ENCODE measurements around the gene STRADB.
"Not testable (repeated sequence)": the region's sequence is repeated elsewhere in the genome, so short reads cannot be mapped to it uniquely, and the experiment has no call there.

Gene STRADB

DNA sequence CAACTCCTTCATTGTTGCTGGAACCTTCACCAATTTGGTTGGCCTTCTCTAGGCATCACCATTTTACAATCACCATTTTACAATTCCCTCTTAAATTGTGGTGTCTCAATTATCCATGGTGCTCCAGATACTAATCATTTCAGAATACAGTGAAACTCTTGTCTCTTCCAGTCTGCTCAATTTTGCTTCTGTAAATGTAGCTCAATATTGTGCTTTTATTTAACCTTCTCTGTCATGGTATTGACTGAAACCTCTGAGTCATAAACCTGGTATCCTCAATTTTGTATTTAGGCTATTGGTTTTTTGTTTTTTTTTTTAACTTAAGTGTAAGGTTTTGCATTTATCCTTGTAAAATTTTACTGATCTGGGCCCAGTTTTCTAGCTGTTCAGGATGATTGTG is 16.1 kb downstream of the STRADB start:
- no peak for DNase-seq (ENCODE audit: low read depth)

DNA sequence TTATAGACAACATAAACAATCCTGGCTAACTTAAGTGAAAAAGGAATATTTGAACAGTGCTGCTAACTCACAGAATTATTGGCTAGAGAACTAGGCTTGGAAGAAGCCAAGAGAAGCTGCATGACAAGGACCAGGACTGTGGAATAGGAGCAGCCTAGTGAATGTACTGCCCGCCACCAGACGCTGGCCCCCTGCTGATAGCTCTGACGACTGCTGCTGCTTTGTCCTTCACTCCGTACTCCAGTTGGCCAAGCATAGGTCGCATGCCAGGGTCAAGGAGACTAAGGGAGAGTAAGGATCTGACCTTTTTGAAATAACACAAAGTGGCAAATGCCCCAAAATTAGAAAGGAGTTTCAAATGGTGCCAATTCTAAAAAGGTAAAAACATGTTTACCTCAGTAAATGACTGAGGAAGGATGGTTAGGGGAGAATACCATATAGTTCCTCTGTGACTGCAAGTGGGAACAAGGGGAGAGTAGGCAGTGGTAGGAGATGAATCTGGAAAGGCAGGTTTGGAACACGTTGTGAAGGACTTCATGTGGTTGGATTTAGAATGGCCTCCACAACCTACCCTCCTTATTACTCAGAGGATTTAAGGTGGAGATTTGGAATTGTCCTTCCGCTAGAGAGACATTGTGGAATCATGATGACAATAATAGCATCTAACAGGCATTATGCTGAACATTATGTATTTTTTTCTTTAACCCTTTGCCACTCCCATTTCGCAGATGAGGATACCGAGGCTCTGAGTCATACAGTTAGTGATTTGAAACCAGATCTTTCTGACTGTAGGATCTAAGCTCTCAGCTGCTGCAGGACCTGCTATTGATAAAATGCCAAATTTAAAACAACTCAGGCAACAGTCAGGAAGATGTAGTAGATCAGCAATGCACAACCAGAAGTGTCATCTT is 19.5 kb downstream of the STRADB start:
- peak; percentile 40 for DNase-seq (ENCODE audit: low read depth)

DNA sequence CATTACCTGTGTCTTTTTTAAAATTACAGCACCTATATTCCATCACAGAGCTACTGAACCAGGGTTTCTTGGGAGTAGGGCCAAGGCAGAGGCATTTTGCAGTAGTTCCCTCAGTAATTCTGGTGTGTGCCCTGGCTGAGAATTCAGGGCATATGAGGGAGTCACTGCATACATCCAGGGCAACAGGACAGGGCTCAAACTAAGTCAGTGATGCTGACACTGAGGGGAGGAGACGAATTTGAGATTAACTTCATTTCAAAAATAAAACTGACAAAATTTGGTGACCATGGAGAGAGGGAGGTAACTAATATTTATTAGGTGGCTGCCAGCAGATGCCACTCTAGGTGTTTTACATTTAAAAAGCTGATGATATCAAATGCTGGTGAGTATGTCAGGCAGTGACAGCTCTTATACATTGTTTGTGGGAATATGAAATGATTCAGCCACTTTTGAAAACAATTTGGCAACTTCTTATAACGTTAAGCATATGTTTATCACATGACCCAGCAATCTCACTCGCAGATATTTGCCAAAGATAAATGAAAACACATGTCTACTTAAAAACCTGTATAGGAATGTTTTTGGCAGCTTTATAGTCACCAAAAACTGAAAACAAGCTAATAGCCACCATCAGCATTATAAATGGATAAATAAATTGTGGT is 20.3 kb downstream of the STRADB start:
- peak; percentile 72 for DNase-seq (ENCODE audit: low read depth)

DNA sequence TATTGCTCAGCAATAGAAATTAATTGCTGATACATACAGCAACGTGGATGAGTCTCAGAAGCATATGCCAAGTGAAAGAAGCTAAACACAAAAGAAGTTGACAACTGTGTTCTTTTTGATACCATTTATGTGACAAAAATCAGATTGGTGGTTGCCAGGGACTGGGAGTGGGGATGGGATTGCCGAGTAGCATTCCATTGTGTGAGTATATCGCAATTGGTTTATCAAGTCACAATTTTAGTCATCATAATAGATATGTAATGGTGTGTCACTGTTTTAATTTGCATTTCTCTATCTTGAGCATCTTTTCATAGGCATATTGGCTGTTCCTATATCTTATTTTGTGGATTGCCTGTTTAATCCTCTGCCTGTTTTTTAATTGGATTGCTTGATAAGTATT is 20.9 kb downstream of the STRADB start:
- no peak for DNase-seq (ENCODE audit: low read depth)

DNA sequence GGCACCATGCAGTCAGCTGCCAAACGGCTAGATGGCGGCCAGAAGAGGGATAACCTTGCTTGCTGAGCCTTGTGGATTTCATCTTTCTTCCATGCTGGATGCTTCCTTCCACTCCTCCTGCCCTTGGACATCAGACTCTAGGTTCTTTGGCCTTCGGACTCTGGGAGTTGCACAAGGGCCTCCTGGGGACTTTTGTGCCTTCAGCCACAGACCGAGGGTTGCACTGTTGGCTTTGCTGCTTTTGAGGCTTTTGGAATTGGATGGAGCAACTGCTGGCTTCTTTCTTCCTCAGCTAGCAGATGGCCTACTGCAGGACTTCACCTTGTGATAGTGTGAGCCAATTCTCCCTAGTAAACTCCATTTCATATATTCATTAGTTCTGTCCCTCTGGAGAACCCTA is 31.0 kb downstream of the STRADB start:
- DNase-seq (ENCODE audit: low read depth), result no peak

DNA sequence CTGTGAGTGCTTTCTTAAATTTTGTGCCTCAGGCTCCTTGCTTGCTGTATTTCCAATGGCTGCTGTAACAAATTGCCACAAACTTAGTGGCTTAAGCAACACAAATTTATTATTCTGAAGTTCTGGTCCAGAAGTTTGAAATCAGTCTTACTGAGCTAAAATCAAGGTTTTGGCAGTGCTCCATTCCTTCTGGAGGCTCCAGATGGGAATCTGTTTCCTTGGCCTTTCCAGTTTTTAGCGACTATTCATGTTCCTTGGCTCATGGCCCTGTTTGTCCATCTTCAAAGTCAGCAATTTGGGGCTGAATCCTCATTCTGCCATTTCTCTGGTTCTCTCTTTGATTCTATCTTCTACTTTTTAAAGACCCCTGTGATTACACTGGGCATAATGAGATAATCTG is 31.8 kb downstream of the STRADB start:
- no peak for DNase-seq (ENCODE audit: low read depth)

DNA sequence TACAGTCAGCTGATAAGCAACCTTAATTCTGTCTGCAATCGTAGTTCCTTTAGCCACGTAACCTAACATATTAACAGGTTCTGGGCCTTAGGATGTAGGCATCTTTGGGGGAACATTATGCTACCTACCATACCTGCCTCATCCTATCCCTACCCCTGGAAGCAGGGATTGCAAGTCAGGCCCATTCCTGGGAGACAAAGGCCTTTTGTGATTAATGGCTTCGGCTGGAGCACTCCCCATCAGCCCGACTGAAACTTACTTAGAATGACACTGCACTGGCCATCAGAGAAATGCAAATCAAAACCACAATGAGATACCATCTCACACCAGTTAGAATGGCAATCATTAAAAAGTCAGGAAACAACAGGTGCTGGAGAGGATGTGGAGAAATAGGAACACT is 32.2 kb downstream of the STRADB start:
- not testable (repeated sequence) for DNase-seq (ENCODE audit: low read depth)

DNA sequence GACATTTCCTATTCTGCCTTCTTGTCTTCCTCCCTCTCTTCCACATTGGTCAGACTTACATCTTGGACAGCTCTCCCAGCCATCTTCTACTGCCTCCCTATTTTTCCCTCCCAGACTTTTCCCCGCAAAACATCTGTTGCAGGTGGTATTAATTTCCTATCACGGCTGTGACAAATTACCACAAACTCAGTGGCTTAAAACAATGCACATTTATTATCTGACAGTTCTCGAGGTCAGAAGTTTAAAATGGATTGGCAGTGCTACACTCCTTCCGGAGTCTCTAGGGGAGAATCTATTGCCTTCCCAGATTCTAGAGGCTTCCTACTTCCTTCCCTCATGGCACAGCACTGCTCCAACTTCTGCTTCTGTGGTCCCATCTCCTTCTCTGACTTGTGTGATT is 33.3 kb downstream of the STRADB start:
- no peak for DNase-seq (ENCODE audit: low read depth)

DNA sequence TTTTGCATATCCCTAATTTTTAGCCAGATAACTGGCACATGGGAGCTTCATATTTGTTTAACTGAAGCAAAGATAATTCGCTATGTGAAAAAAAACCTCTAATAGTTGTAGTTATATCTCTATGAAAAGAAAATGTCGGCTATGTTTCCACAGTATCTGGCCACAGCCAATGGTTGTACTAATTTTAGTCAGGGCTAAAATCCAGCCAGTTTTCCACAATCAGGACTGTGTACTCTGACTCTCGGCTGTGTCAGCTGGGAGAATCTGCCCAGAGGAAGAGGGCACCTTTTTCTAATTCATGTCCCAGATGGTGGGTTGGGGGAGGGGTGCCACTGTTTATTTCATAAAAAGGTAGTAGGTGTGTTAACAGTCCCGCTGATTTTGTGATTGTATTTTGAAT is 38.8 kb downstream of the STRADB start:
- DNase-seq (ENCODE audit: low read depth), result no peak

DNA sequence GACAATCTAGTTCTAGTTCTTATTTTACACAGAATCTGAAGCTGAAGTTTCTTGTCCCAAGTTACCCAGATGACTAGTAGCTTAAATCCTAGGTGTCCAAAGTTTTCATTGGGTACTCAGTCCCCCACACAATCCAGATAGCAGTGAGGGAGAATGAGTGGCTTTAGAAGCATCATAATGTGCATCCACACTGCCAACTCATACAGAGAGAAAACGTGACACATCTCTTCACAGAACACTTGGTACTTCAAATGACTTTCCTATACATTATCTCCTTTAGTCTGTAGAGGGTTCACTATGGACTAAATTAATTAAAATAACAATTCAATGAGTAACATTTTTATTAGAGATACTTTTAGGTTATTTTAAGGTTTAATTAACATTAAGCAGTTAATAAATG is 45.2 kb downstream of the STRADB start:
- no peak for DNase-seq (ENCODE audit: low read depth)

DNA sequence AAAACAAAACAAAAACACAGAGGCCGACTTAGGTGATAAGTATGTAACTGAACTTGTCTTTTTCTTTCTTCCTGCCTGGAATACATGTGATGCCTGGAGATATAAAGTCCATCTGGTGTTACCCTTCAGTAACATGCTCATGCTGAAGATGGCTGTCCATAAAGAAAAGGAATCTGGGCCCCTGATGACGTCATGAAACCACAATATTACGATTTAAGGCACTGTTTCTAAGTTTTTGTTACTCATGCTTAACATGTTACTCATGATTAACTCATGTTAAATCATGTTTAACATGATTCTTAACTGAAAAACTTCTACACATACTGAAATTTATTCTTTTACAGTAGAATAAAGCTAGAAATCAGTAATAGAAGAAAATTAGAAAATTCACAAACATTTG is 49.0 kb downstream of the STRADB start:
- no peak for DNase-seq (ENCODE audit: low read depth)

DNA sequence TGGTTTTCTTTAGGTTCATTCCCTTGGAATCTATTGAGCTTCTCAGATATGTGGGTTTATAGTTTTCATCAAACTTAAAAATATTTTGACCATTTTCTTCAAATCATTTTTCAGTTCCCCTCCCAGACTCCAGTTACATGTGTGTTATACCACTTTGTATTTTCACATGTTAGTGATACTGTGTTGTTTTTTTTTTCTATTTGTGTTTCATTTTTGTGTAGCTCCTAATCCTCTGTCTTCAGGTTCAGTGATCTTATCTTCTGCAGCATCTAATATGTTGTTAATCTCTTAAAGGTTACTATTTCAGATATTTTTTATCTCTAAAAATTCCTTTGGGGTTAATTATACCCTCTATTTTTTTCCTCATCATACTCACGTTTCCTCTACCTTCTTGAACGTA is 51.2 kb downstream of the STRADB start:
- no peak for DNase-seq (ENCODE audit: low read depth)

DNA sequence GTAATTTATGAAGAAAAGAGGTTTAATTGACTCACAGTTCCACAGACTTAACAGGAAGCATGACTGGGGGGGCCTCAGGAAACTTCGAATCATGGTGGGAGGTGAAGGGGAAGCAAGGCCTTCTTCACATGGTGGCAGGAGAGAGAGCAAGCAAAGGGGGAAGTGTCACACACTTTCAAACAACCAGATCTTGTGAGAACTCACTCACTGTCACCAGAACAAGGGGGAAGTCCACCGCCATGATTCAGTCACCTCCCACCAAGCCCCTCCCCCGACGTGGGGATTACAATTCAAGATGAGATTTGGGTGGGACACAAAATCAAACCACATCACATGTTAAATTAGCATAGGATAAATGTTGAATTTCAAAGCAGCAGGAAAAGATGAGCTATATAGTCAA is 56.2 kb downstream of the STRADB start:
- DNase-seq (ENCODE audit: low read depth), result no peak

DNA sequence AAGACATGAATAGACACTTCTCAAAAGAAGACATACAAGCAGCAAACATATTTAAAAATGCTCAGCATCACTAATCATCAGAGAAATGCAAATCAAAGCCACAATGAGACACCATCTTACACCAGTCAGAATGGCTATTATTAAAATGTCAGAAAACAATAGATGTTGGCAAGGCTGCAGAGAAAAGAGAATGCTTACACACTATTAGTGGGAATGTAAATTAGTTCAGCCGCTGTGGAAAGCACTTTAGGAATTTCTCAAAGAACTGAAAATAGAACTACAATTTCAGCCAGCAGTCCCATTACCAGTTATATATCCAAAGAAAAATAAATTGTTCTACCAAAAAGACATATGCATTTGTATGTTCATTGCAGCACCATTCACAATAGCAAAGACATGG is 61.7 kb downstream of the STRADB start:
- no peak for DNase-seq (ENCODE audit: low read depth)

DNA sequence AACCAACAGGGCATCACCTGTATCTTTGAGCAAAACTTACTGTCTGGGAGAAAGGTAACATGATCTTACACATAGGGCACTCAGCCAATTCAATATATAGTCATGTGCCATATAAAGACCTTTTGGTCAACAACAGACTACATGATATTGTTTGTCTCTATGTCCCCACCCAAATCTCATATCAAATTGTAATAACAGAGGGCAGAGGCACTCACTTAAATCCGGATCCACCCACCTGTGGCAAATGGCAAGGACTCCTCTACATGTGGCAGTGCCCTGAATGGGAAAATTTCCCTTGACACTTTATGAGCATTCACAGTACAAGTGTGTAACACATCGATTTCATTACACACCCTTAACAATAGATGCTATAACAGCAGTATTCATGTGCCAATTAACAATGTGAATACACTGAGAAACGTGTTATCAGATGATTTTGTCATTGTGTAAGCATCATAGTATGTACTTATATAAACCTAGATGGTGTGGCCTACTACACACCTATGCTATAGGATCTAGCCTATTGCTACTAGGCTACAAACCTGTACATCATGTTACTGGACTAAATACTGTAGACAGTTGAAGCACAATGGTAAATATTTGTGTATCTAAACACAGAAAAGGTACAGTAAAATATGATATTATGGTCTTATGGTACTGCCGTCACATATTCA is 64.2 kb downstream of the STRADB start:
- DNase-seq (ENCODE audit: low read depth), result no peak

DNA sequence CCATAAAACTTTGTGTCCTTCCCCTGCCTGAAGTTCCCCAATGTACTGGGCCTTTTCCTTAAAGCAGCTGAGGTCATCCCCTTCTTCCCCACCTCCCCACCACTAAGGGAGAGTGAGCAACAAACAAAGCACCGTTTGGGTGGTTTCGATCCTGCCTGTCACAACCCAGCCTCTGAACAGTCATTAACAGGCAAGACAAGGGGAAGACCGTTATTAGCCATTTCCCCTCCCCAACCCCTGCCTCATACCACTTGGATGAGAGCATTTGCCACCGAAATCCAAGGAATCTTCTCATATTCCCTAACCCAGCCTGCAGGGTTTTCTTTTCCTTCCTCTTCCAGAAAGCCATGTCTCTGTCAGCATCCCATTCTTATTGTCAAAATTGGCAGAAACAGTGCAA is 65.6 kb downstream of the STRADB start:
- DNase-seq (ENCODE audit: low read depth), result no peak

DNA sequence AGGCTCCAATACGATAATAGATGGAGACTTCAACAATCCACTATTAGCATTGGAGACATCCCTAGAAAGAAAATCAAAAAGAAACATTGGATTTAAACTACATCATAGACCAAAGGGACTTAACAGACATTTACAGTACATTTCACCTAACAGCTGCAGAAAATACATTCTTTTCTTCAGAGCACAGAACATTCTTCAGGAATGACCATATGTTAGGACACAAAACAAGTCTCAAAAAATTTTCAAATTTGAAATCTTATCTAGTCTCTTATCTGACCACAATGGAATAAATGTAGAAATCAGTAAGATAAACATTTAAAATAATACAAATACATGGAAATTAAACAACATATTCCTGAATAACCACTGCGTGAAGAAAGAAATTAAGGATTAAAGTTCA is 68.7 kb downstream of the STRADB start:
- DNase-seq (ENCODE audit: low read depth), result no peak

DNA sequence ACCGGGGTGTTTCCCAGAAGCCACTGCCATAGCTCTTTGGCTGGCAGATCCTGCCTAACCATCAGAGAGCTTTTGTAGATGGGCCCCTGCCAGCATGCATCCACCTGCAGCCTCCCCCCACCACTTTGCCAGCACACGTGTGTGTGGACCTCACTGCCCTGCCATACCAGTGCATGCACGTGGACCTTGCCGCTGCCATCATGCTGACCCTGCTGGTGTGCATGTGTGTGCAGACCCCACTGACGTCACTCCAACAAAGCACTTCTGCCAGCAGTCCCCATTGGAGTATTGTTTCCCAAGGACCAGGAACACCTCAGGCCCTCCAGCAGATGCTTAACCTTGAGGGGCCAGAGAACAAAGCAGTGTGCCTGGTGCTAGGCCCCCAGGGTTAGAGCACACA is 71.4 kb downstream of the STRADB start:
- DNase-seq (ENCODE audit: low read depth), result no peak

DNA sequence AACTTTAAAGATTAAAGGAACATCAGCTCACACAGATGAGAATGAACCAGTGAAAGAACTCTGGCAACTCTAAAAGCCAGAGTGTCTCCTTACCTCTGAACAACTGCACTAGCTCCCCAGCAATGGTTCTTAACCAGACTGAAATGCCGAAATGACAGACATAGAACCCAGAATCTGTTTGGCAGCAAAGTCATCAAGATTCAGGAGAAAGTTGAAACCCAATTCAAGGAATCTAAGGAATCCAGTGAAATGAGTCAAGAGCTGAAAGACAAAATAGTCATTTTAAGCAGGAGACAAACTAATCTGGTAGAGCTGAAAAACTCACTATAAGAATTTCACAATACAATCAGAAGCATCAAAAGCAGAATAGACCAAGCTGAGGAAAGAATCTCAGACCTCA is 72.0 kb downstream of the STRADB start:
- no peak for DNase-seq (ENCODE audit: low read depth)
